ENCODE measurements around the gene PKN2.
"Not testable (repeated sequence)": the region's sequence is repeated elsewhere in the genome, so short reads cannot be mapped to it uniquely, and the experiment has no call there.

PKN2 gene

DNA sequence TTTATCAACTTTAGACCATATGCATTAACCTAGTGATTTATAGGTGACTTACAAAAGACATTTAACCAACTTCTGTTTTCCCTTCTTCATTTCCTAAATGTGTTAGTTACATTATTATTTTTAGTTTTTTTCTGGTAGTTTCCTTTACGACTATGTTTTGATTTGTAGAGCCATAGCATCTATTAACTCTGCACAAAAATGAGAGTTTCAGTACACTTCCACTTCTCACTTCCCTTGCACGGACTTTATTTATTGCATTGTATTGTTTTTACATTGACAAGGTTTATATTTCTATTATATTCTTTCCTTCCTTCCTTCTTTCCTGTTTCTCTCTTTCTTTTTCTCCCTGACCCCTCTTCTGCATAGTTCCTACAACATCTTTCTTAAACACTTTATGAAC lies 14.7 kb downstream of the PKN2 start:
- Histone ChIP-seq H3K9me3 (ENCODE audit: control insufficient read depth in 1 of 2, low read length in 2 of 2) (no peaks in the 10 kb centered on the region), H3K27me3 (ENCODE audit: control insufficient read depth in 1 of 2, insufficient read depth in 2 of 2, low read length in 2 of 2) (no peaks in the 10 kb centered on the region), H3K4me3 (ENCODE audit: low read depth in 1 of 2, low read length in 2 of 2) (no peak overlapping the region), H3K27ac (ENCODE audit: low read depth, low read length) (no peak overlapping the region), H3K4me1 (ENCODE audit: control insufficient read depth in 1 of 2, insufficient read depth in 2 of 2, low read length in 2 of 2) (peaks cover 0 to 15% of the 10 kb centered on the region in 2 donors), H3K36me3 (ENCODE audit: control insufficient read depth in 1 of 2, insufficient read depth in 2 of 2, low read length in 2 of 2) (no peaks in the 10 kb centered on the region), H3K9ac (ENCODE audit: low read depth in 1 of 2, low read length in 2 of 2) (no peak overlapping the region)

DNA sequence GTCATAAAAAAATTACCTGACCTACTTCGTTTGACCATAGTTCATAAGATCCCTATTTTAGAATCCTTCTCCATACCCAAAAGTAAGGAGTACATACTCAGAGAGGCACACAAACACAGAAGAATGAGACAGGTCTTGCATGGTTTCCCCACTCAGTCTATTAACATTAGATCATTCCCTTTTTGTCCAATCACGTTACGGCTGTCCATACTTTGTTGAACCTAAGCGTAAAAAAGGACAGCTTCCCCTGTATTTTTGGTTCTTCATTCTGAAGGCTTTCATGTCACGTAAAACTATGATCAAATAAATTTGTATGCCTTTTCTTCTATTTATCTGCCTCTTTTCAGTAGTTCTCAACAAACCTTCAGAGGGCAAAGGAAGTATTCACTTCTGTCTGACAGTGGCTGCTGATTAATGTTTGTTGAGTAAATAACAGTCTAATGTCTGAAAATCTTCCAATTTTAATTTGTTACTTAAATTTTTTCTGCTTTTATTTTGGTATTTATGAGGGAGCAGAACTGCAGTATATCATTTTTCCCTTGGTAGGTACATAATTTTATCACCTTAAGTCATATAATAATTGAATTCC lies 16.4 kb downstream of the PKN2 start:
- Histone ChIP-seq H3K36me3 (ENCODE audit: control insufficient read depth in 1 of 2, insufficient read depth in 2 of 2, low read length in 2 of 2) (no peaks in the 10 kb centered on the region), H3K27ac (ENCODE audit: low read depth, low read length) (no peak overlapping the region), H3K4me1 (ENCODE audit: control insufficient read depth in 1 of 2, insufficient read depth in 2 of 2, low read length in 2 of 2) (peaks cover 0 to 19% of the 10 kb centered on the region in 2 donors), H3K9me3 (ENCODE audit: control insufficient read depth in 1 of 2, low read length in 2 of 2) (no peaks in the 10 kb centered on the region), H3K4me3 (ENCODE audit: low read depth in 1 of 2, low read length in 2 of 2) (no peak overlapping the region), H3K9ac (ENCODE audit: low read depth in 1 of 2, low read length in 2 of 2) (no peak overlapping the region), H3K27me3 (ENCODE audit: control insufficient read depth in 1 of 2, insufficient read depth in 2 of 2, low read length in 2 of 2) (no peaks in the 10 kb centered on the region)

DNA sequence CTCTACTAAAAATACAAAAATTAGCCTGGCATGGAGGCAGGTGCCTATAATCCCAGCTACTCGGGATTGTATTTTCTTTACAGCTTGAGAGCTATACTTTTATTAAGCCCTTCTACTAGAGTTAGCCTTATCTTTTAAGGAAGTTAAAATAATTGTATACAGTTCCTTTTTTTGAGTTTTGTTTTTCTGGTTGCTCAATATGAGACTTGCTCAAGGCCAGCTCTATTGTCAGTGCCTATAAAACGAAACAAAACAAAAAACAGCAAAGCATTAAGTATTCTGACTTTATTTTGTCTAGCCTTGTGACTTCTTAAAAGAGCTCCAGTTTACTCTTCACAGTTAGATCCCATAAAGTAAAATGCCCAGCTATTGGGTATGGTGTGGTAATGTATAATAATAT lies 17.2 kb downstream of the PKN2 start:
- H3K27ac ChIP-seq (ENCODE audit: low read depth, low read length): no peak overlapping the region
- H3K9ac ChIP-seq (ENCODE audit: low read depth in 1 of 2, low read length in 2 of 2): no peak overlapping the region
- H3K27me3 ChIP-seq (ENCODE audit: control insufficient read depth in 1 of 2, insufficient read depth in 2 of 2, low read length in 2 of 2): no peaks in the 10 kb centered on the region
- H3K9me3 ChIP-seq (ENCODE audit: control insufficient read depth in 1 of 2, low read length in 2 of 2): no peaks in the 10 kb centered on the region
- peak overlapping the region in 1 of 2 donors; percentile 15 for H3K4me3 ChIP-seq (ENCODE audit: low read depth in 1 of 2, low read length in 2 of 2)
- H3K4me1 ChIP-seq (ENCODE audit: control insufficient read depth in 1 of 2, insufficient read depth in 2 of 2, low read length in 2 of 2): peaks cover 0 to 19% of the 10 kb centered on the region in 2 donors
- no peaks in the 10 kb centered on the region for H3K36me3 ChIP-seq (ENCODE audit: control insufficient read depth in 1 of 2, insufficient read depth in 2 of 2, low read length in 2 of 2)

DNA sequence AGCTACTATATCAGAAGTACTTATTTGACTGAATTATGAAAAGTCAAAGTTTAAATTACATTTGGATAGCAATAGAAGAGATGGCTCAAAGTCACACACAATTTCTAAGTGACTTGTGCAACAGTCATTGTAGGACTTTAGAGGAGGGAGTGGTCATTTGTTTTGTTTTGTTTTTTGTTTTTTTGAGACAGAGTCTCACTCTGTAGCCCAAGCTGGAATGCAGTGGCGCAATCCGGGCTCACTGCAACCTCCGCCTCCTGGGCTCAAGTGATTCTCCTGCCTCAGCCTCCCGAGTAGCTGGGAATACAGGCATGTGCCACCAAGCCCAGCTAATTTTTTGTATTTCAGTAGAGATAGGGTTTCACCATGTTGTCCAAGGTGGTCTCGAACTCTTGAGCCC lies 17.7 kb downstream of the PKN2 start:
- not testable (repeated sequence) for H3K9ac ChIP-seq (ENCODE audit: low read depth in 1 of 2, low read length in 2 of 2); H3K9me3 ChIP-seq (ENCODE audit: control insufficient read depth in 1 of 2, low read length in 2 of 2); H3K36me3 ChIP-seq (ENCODE audit: control insufficient read depth in 1 of 2, insufficient read depth in 2 of 2, low read length in 2 of 2); H3K4me3 ChIP-seq (ENCODE audit: low read depth in 1 of 2, low read length in 2 of 2); H3K27ac ChIP-seq (ENCODE audit: low read depth, low read length); H3K27me3 ChIP-seq (ENCODE audit: control insufficient read depth in 1 of 2, insufficient read depth in 2 of 2, low read length in 2 of 2)
- peaks cover 0 to 19% of the 10 kb centered on the region in 2 donors for H3K4me1 ChIP-seq (ENCODE audit: control insufficient read depth in 1 of 2, insufficient read depth in 2 of 2, low read length in 2 of 2)

DNA sequence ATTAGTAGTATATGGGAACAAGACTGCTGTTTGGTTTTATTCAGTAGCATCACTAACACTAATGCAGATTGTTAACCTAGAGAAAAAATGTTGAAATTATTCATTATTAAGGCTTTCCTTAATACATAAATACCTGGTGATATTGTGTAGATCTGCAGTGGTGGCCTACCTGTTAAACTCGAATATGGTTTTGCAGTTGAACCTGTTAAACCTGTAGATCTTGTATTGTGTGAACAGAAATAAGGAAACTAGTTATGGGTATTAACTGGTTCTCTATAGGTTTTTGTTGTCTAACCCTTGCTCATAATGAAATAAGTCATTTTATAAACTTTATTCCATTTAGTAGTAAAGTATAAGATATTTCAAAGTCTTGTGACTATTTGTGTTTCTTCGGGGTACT lies 23.9 kb downstream of the PKN2 start:
- Histone ChIP-seq H3K36me3 (ENCODE audit: control insufficient read depth in 1 of 2, insufficient read depth in 2 of 2, low read length in 2 of 2) (peaks cover 0 to 12% of the 10 kb centered on the region in 2 donors), H3K9me3 (ENCODE audit: control insufficient read depth in 1 of 2, low read length in 2 of 2) (no peaks in the 10 kb centered on the region), H3K27me3 (ENCODE audit: control insufficient read depth in 1 of 2, insufficient read depth in 2 of 2, low read length in 2 of 2) (no peaks in the 10 kb centered on the region), H3K27ac (ENCODE audit: low read depth, low read length) (no peak overlapping the region), H3K4me3 (ENCODE audit: low read depth in 1 of 2, low read length in 2 of 2) (no peak overlapping the region), H3K4me1 (ENCODE audit: control insufficient read depth in 1 of 2, insufficient read depth in 2 of 2, low read length in 2 of 2) (peaks cover 0 to 11% of the 10 kb centered on the region in 2 donors), H3K9ac (ENCODE audit: low read depth in 1 of 2, low read length in 2 of 2) (no peak overlapping the region)

DNA sequence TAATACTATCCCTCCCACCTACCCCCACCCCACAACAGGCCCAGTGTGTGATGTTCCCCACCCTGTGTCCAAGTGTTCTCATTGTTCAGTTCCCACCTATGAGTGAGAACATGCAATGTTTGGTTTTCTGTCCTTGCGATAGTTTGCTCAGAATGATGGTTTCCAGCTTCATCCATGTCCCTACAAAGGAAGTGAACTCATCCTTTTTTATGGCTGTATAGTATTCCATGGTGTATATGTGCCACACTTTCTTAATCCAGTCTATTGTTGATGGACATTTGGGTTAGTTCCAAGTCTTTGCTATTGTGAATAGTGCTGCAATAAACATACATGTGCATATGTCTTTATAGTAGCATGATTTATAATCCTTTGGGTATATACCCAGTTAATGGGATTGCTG lies 28.8 kb downstream of the PKN2 start:
- H3K36me3 ChIP-seq (ENCODE audit: control insufficient read depth in 1 of 2, insufficient read depth in 2 of 2, low read length in 2 of 2): peaks cover 0 to 12% of the 10 kb centered on the region in 2 donors
- not testable (repeated sequence) for H3K4me3 ChIP-seq (ENCODE audit: low read depth in 1 of 2, low read length in 2 of 2); H3K27ac ChIP-seq (ENCODE audit: low read depth, low read length); H3K27me3 ChIP-seq (ENCODE audit: control insufficient read depth in 1 of 2, insufficient read depth in 2 of 2, low read length in 2 of 2); H3K4me1 ChIP-seq (ENCODE audit: control insufficient read depth in 1 of 2, insufficient read depth in 2 of 2, low read length in 2 of 2); H3K9me3 ChIP-seq (ENCODE audit: control insufficient read depth in 1 of 2, low read length in 2 of 2); H3K9ac ChIP-seq (ENCODE audit: low read depth in 1 of 2, low read length in 2 of 2)

DNA sequence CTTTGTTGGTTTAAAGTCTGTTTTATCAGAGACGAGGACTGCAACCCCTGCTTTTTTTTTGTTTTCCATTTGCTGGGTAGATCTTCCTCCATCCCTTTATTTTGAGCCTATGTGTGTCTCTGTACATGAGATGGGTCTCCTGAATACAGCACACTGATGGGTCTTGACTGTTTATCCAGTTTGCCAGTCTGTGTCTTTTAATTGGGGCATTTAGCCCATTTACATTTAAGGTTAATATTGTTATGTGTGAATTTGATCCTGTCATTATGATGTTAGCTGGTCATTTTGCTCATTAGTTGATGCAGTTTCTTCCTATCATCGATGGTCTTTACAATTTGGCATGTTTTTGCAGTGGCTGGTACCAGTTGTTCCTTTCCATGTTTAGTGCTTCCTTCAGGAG lies 32.5 kb downstream of the PKN2 start:
- H3K27me3 ChIP-seq (ENCODE audit: control insufficient read depth in 1 of 2, insufficient read depth in 2 of 2, low read length in 2 of 2); H3K9ac ChIP-seq (ENCODE audit: low read depth in 1 of 2, low read length in 2 of 2); H3K9me3 ChIP-seq (ENCODE audit: control insufficient read depth in 1 of 2, low read length in 2 of 2); H3K36me3 ChIP-seq (ENCODE audit: control insufficient read depth in 1 of 2, insufficient read depth in 2 of 2, low read length in 2 of 2); H3K4me1 ChIP-seq (ENCODE audit: control insufficient read depth in 1 of 2, insufficient read depth in 2 of 2, low read length in 2 of 2); H3K27ac ChIP-seq (ENCODE audit: low read depth, low read length); H3K4me3 ChIP-seq (ENCODE audit: low read depth in 1 of 2, low read length in 2 of 2): not testable (repeated sequence)

DNA sequence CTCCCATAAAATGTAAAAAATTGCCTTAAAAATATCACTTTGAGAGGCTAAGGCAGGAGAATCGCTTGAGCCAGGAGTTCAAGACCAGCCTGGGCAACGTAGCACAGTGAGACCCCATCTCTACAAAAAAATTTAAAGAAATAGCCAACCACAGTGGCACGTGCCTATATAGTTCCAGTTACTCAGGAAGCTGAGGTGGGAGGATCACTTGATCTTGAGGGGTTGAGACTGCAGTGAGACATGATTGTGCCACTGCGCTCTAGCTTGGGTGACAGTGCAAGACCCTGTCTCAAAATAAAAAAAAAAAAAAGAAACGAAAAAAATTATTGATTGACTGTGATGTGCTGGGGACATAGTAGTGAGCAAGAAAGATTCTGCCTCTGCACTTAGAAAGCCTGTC lies 38.4 kb downstream of the PKN2 start:
- H3K36me3 ChIP-seq (ENCODE audit: control insufficient read depth in 1 of 2, insufficient read depth in 2 of 2, low read length in 2 of 2): no peaks in the 10 kb centered on the region
- no peak overlapping the region for H3K9ac ChIP-seq (ENCODE audit: low read depth in 1 of 2, low read length in 2 of 2)
- peaks cover 0 to 6% of the 10 kb centered on the region in 2 donors for H3K4me1 ChIP-seq (ENCODE audit: control insufficient read depth in 1 of 2, insufficient read depth in 2 of 2, low read length in 2 of 2)
- no peaks in the 10 kb centered on the region for H3K27me3 ChIP-seq (ENCODE audit: control insufficient read depth in 1 of 2, insufficient read depth in 2 of 2, low read length in 2 of 2)
- H3K4me3 ChIP-seq (ENCODE audit: low read depth in 1 of 2, low read length in 2 of 2): no peak overlapping the region
- H3K9me3 ChIP-seq (ENCODE audit: control insufficient read depth in 1 of 2, low read length in 2 of 2): no peaks in the 10 kb centered on the region
- no peak overlapping the region for H3K27ac ChIP-seq (ENCODE audit: low read depth, low read length)

DNA sequence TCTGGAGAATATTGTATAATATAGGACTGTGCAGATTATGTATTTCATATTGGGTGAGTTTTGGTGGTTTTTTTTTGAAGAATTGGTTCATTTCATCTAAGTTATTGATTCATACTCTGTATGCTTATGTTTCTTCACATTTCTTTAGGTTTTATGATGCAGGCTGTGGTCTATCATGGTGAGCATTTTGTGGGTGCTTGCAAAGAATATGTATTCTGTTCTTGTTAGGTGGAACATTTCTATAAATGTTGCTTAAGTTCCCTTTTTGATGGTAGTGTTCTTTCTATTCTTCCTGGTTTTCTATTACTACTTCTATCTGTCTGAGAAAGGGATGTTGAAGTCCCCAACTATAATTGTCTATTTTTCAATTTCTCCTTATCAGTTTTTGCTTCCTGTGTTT lies 42.6 kb downstream of the PKN2 start:
- Histone ChIP-seq H3K9ac (ENCODE audit: low read depth in 1 of 2, low read length in 2 of 2) (no peak overlapping the region), H3K4me1 (ENCODE audit: control insufficient read depth in 1 of 2, insufficient read depth in 2 of 2, low read length in 2 of 2) (peaks cover 12 to 14% of the 10 kb centered on the region in 2 donors), H3K36me3 (ENCODE audit: control insufficient read depth in 1 of 2, insufficient read depth in 2 of 2, low read length in 2 of 2) (peaks cover 7% of the 10 kb centered on the region in 2 donors), H3K9me3 (ENCODE audit: control insufficient read depth in 1 of 2, low read length in 2 of 2) (no peaks in the 10 kb centered on the region), H3K27ac (ENCODE audit: low read depth, low read length) (no peak overlapping the region), H3K4me3 (ENCODE audit: low read depth in 1 of 2, low read length in 2 of 2) (no peak overlapping the region), H3K27me3 (ENCODE audit: control insufficient read depth in 1 of 2, insufficient read depth in 2 of 2, low read length in 2 of 2) (no peaks in the 10 kb centered on the region)

DNA sequence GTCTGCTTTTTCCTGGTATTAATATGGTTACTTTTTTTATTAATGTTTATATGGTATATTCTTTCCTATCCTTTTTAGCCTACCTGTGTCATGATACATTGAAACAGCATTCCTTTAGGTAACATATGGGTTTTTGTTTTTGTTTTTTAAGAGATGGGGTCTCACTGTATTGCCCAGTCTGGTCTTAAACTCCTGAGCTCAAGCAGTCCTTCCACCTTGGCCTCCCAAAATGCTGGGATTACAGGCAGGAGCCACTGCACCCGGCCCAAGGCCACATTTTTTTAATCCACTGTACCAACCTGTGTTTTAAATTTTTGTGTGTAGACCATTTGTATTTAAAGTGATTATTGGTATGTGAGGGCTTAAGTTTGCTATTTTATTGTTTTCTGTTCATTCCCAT lies 43.1 kb downstream of the PKN2 start:
- peaks cover 7% of the 10 kb centered on the region in 2 donors for H3K36me3 ChIP-seq (ENCODE audit: control insufficient read depth in 1 of 2, insufficient read depth in 2 of 2, low read length in 2 of 2)
- H3K4me1 ChIP-seq (ENCODE audit: control insufficient read depth in 1 of 2, insufficient read depth in 2 of 2, low read length in 2 of 2): peaks cover 12 to 15% of the 10 kb centered on the region in 2 donors
- H3K4me3 ChIP-seq (ENCODE audit: low read depth in 1 of 2, low read length in 2 of 2): no peak overlapping the region
- no peak overlapping the region for H3K27ac ChIP-seq (ENCODE audit: low read depth, low read length)
- H3K9ac ChIP-seq (ENCODE audit: low read depth in 1 of 2, low read length in 2 of 2): no peak overlapping the region
- H3K27me3 ChIP-seq (ENCODE audit: control insufficient read depth in 1 of 2, insufficient read depth in 2 of 2, low read length in 2 of 2): no peaks in the 10 kb centered on the region
- H3K9me3 ChIP-seq (ENCODE audit: control insufficient read depth in 1 of 2, low read length in 2 of 2): no peaks in the 10 kb centered on the region

DNA sequence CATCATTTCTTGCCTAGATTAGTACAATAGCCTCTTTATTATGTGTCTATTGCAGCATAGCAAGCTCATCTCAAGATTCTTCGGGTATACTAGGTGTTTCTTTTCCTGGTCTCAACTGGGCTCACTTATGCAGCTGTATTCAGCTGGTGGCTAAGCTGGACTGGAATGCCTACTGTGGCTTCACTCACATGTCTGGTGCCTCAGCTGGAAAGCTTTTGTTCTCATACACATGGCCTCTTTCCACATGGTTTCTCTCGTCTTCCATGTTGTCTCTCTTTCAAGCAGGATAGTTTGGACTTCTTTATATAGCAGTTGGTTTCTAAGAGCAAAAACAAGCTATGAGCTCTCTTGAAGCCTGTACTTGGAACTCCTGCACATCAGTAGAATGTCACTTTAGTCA lies 45.2 kb downstream of the PKN2 start:
- Histone ChIP-seq H3K27ac (ENCODE audit: low read depth, low read length) (no peak overlapping the region), H3K4me3 (ENCODE audit: low read depth in 1 of 2, low read length in 2 of 2) (no peak overlapping the region), H3K4me1 (ENCODE audit: control insufficient read depth in 1 of 2, insufficient read depth in 2 of 2, low read length in 2 of 2) (peaks cover 12 to 15% of the 10 kb centered on the region in 2 donors), H3K27me3 (ENCODE audit: control insufficient read depth in 1 of 2, insufficient read depth in 2 of 2, low read length in 2 of 2) (no peaks in the 10 kb centered on the region), H3K36me3 (ENCODE audit: control insufficient read depth in 1 of 2, insufficient read depth in 2 of 2, low read length in 2 of 2) (peaks cover 7% of the 10 kb centered on the region in 2 donors), H3K9ac (ENCODE audit: low read depth in 1 of 2, low read length in 2 of 2) (no peak overlapping the region), H3K9me3 (ENCODE audit: control insufficient read depth in 1 of 2, low read length in 2 of 2) (no peaks in the 10 kb centered on the region)

Measured in duodenal mucosa (tissue), 2 donors.